A673 (cell line): ENCODE measurements around the gene CPA1.

ENCODE experiments used
- CTCF ChIP-seq: fragments of 300-800, 200-600 bp; sonication (generic); conservative IDR thresholded peaks from 2 replicates; pipeline ENCODE4 v1.5.1; 2017; ENCODE audit warnings: low read depth, mild to moderate bottlenecking, antibody characterized with exemption, low read length, moderate library complexity, mixed read lengths
- EZH2 ChIP-seq: fragments of 200-600 bp; sonication (generic); IDR thresholded peaks from 2 replicates; pipeline ENCODE4 v1.6.1; 2017; ENCODE audit warnings: borderline replicate concordance, low read depth, mild to moderate bottlenecking, mixed read lengths, antibody characterized with exemption, low read length; ENCODE audit not compliant: poor library complexity, severe bottlenecking

GRCh38 chr7:130369831-130370550 is 10.3 kb upstream of the CPA1 start:
- TF ChIP-seq EZH2 (no peak), CTCF (no peak)
